Heart left ventricle (tissue), 16 donors: ENCODE data around the gene PLB1. TPM values are rescaled to one million over a fixed set of nuclear protein-coding genes. Genes with fewer than 3 reads are reported as not detected.

Source experiments
- ATAC-seq, 4 donors: fragments of 200-7000 bp; cut with Tn5 transposase; one replicate each; pipeline ENCODE4 v1.9.1; 2020 to 2022; ENCODE audit warnings: moderate library complexity in 4 of 4, mild to moderate bottlenecking in 3 of 4, moderate number of reproducible peaks in 1 of 4
- DNase-seq, 5 donors: peaks; one replicate each; pipeline ENCODE4 v3.0.0-alpha.2; 2020
- H3K27ac ChIP-seq, 12 donors: fragments of 200-600 bp; sonication (generic) in 4 of 12; one replicate each; pipeline versions ENCODE4 v1.5.0 to v1.8.0; 2016 to 2022; ENCODE audit warnings: mild to moderate bottlenecking in 2 of 12
- H3K27me3 ChIP-seq, 9 donors: fragments of 200-600 bp; sonication (generic) in 2 of 9; one replicate each; pipeline versions ENCODE4 v1.5.1 to v1.8.0; 2016 to 2022; ENCODE audit warnings: mild to moderate bottlenecking in 3 of 9
- H3K36me3 ChIP-seq, 9 donors: fragments of 200-600 bp; sonication (generic) in 2 of 9; one replicate each; pipeline versions ENCODE4 v1.5.0 to v1.8.0; 2018 to 2022; ENCODE audit warnings: mild to moderate bottlenecking in 2 of 9
- H3K4me1 ChIP-seq, 12 donors: fragments of 200-600 bp; sonication (generic) in 4 of 12; one replicate each; pipeline versions ENCODE4 v1.5.0 to v1.8.0; 2016 to 2022; ENCODE audit warnings: mild to moderate bottlenecking in 3 of 12
- H3K4me3 ChIP-seq, 12 donors: fragments of 200-600 bp; sonication (generic) in 4 of 12; one replicate each; pipeline versions ENCODE4 v1.5.0 to v1.8.0; 2017 to 2022; ENCODE audit warnings: mild to moderate bottlenecking in 9 of 12, moderate library complexity in 4 of 12
- H3K9me3 ChIP-seq, 12 donors: fragments of 200-600 bp; sonication (generic) in 4 of 12; one replicate each; pipeline versions ENCODE4 v1.5.0 to v1.8.0; 2016 to 2022; ENCODE audit warnings: mild to moderate bottlenecking in 1 of 12
- CTCF ChIP-seq, 12 donors: fragments of 200-600 bp; sonication (generic) in 4 of 12; IDR thresholded peaks; one replicate each; pipeline versions ENCODE4 v1.5.0 to v1.8.0; 2018 to 2022; ENCODE audit warnings: antibody characterized with exemption in 12 of 12, mild to moderate bottlenecking in 5 of 12
- POLR2A ChIP-seq, 2 donors: fragments of 450-650 bp; IDR thresholded peaks; one replicate each; pipeline ENCODE4 v1.6.1; 2017; ENCODE audit warnings: antibody characterized with exemption in 2 of 2, mild to moderate bottlenecking in 2 of 2, moderate library complexity in 2 of 2
- WGBS, 4 donors: extraction: QIAGEN DNeasy Blood & Tissue Kit in 2 of 4; methylation state at CpG; one replicate each; pipeline versions ENCODE4 v1.1.5 to v1.1.7; 2013 to 2018; 5-methylcytosine and 5-hydroxymethylcytosine counted together
- intact Hi-C, 10 donors: fragments of 100-400 bp; cut with DNase I; formaldehyde crosslinking; loops; one replicate each; pipeline versions ENCODE4 v1.11.1 to v1.14.2; 2022
- polyA plus RNA-seq, 2 donors: library from polyadenylated mRNA; stranded (reverse); fragments of 200-250 nt; gene quantifications; one replicate each; pipeline ENCODE4 v1.2.3, GENCODE V29; 2013
- total RNA-seq, 9 donors: library from RNA; depleted of rRNA in 2 of 9; stranded (reverse); fragments of >200 nt in 2 of 9; fragmentation: NEBNext Ultra II Directional in 3 of 9; extraction: Animal tissue kit (Norgen Biotek cat#: 25700) in 3 of 9; gene quantifications; one replicate each; pipeline versions ENCODE4 v1.1.0 to v1.2.4, GENCODE V29; 2016 to 2023
- donor health status: ischemic (EF 13 %, LVEDD 7.1; RV severe dilation, severe dysfunction).
- donor health status: healthy with polysubstance abuse.
- donor health status: DM: no; HTN: yes; CAD: no.
- donor health status: DM: no; HTN: no; CAD: no.
- donor health status: ischemic (EF 25% LVEDD 6.9; RV normal size, moderate dysfunction).
- donor health status: ischemic (EF 25% LVEDD 5.7; RV mildly dilated, moderate dysfunction).
- donor health status: healthy.
- donor health status: DM: yes; HTN: yes; CAD: no.
- donor health status: ischemic (EF 35%, LVEDD 5.7; RV mildly dilated, moderate dysfunction).
- donor health status: nonischemic (EF 11% LVEDD 7.7; RV severe dilation, severe dysfunction).
- donor health status: DM: yes; HTN: yes; CAD: no.
- donor health status: PGD.
- donor health status: ischemic (EF 29% LVEDD 5.4; RV normal size, mild dysfunction).
- donor health status: nonischemic (EF 23%, LVEDD 6.1; RV moderate dilation, normal function).

PLB1 gene
- total and polyA plus RNA-seq, 11 donors, result 0.35 to 5.5 (median 1.3) TPM

DNA sequence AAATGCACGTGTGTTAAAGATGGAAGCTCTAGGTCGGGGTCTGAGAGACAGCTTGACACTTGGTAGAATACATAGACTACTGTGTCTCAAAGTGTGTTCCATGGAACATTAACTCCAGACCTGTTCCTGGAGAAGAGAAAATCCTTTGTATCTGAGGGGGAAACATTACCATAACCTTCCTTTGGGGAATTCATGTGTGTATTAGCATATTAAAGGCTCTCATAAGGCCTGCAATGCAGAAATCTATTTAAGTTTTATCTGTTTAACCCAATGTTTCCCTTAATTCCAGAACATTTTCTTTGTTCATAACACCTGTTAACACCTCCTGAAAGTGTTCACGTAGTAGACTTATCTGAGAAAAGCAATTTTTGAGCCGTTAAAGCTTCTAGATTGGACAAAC, 99.5 kb downstream of the PLB1 start:
- peaks cover 0 to 42% (median 18%) of the 10 kb centered on the region in 12 donors for H3K4me1 ChIP-seq
- intact Hi-C loops, result loop anchor here in 5 of 10 donors (2.0 to 10.0 kb wide), 3 partner anchors 29 to 157 kb away; no protein-coding TSS in a partner anchor
- TF ChIP-seq POLR2A (IDR thresholded peaks at IDR 0.05) (no peak), CTCF (IDR thresholded peaks at IDR 0.05) (no peak)
- no peak for DNase-seq
- H3K9me3 ChIP-seq, result no peaks in the 10 kb centered on the region
- H3K4me3 ChIP-seq, result no peak overlapping the region
- ATAC-seq, result no peak
- 82 to 88% (median 86%) methylated on average over 4 of the region's 4 CpGs for WGBS, 4 donors
- peak overlapping the region; percentile 75 to 93 (median 88) for H3K27ac ChIP-seq
- H3K36me3 ChIP-seq, result no peaks in the 10 kb centered on the region
- no peaks in the 10 kb centered on the region for H3K27me3 ChIP-seq

GRCh38 chr2:28598484-28598883, 102.6 kb downstream of the PLB1 start:
- TF ChIP-seq CTCF (IDR thresholded peaks at IDR 0.05), result no peak
- no peak for TF ChIP-seq POLR2A (IDR thresholded peaks at IDR 0.05)
- Histone ChIP-seq H3K27ac (peak overlapping the region in 7 of 12 donors; percentile 47 to 70 (median 60)), H3K4me1 (peaks cover 0 to 39% (median 26%) of the 10 kb centered on the region in 12 donors), H3K4me3 (no peak overlapping the region), H3K36me3 (no peaks in the 10 kb centered on the region), H3K27me3 (no peaks in the 10 kb centered on the region), H3K9me3 (no peaks in the 10 kb centered on the region)
- DNase-seq, result no peak
- intact Hi-C loops, result loop anchor here in 1 of 10 donors (10.0 kb wide), 1 partner anchor 86 kb away; no protein-coding TSS in a partner anchor
- 50 to 64% (median 58%) methylated on average over 7 of the region's 7 CpGs for WGBS, 4 donors
- no peak for ATAC-seq

DNA sequence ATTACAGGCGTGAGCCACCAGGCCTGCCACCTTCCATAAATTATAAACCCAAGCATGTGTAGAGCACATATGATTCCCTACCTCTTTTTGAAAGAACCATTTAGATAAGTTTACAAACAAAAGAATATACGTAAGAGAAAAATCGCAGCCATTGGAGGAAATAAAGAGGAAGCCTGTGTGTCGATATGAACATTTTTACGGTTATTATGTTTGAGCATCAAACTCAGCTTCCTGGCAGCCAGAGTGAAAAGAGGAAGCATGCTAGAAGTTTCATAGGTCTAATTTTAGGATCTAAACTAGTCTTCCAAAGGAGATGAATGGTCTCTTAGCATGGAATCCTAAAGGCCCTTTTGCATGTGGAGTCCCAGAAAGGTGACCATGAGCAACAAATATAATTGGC, 104.3 kb downstream of the PLB1 start:
- no peak for ATAC-seq

DNA sequence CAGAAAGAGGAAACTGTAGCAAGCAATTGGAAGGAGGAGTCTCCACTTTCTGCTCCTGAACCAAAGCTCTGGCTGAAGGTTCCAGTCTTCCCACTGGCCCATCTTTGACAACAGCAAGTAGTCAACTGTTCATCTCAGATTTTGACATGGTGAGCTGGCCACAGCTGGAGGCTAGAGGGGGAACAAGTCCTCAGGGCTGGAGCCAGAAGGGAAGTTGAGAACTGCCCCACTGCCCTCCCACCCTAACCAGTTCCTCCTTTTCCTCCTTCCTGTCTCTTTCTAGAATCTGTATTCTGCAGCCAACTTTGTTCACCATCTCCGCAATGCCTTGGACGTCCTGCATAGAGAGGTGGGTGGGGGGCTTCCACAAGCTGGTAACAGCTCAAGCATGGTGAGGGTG, 105.8 kb downstream of the PLB1 start:
- Histone ChIP-seq H3K36me3 (no peaks in the 10 kb centered on the region), H3K27me3 (no peaks in the 10 kb centered on the region), H3K27ac (peak overlapping the region in 5 of 12 donors; percentile 15 to 90 (median 50)), H3K9me3 (no peaks in the 10 kb centered on the region), H3K4me1 (peaks cover 0 to 32% (median 11%) of the 10 kb centered on the region in 12 donors), H3K4me3 (peak overlapping the region in 4 of 12 donors; percentile 10 to 50 (median 31))
- intact Hi-C loops, result no loop called here
- peak in 2 of 4 donors; percentile 60 to 62 for ATAC-seq
- DNase-seq, result peak in 3 of 5 donors; percentile 28 to 59 (median 35)
- TF ChIP-seq POLR2A (IDR thresholded peaks at IDR 0.05) (no peak), CTCF (IDR thresholded peaks at IDR 0.05) (no peak)
- 84 to 92% (median 89%) methylated on average over 2 of the region's 2 CpGs for WGBS, 4 donors

More for the DNA sequence above, 104.3 kb downstream of the PLB1 start:
- H3K9me3 ChIP-seq, result no peaks in the 10 kb centered on the region
- no peak for DNase-seq
- no peak overlapping the region for H3K4me3 ChIP-seq
- peaks cover 0 to 32% (median 13%) of the 10 kb centered on the region in 12 donors for H3K4me1 ChIP-seq
- TF ChIP-seq POLR2A (IDR thresholded peaks at IDR 0.05) (no peak), CTCF (IDR thresholded peaks at IDR 0.05) (no peak)
- H3K27ac ChIP-seq, result peak overlapping the region in 5 of 12 donors; percentile 28 to 90 (median 42)
- no peaks in the 10 kb centered on the region for H3K36me3 ChIP-seq
- 83 to 95% (median 91%) methylated on average over 5 of the region's 5 CpGs for WGBS, 4 donors
- intact Hi-C loops, result no loop called here
- H3K27me3 ChIP-seq, result no peaks in the 10 kb centered on the region
